Smooth muscle cell of the pulmonary artery (primary cell): Measurements from ENCODE around the gene SPOUT1. TPM values are rescaled to one million over a fixed set of nuclear protein-coding genes. Genes with fewer than 3 reads are reported as not detected.

Source experiments
- total RNA-seq: library from RNA; depleted of rRNA; stranded (reverse); fragments of >200 nt; gene quantifications from 2 replicates; pipeline ENCODE4 v1.2.3, GENCODE V29; 2014

The SPOUT1 gene
- 18.1 and 25.7 TPM in 2 replicates for total RNA-seq

DNA sequence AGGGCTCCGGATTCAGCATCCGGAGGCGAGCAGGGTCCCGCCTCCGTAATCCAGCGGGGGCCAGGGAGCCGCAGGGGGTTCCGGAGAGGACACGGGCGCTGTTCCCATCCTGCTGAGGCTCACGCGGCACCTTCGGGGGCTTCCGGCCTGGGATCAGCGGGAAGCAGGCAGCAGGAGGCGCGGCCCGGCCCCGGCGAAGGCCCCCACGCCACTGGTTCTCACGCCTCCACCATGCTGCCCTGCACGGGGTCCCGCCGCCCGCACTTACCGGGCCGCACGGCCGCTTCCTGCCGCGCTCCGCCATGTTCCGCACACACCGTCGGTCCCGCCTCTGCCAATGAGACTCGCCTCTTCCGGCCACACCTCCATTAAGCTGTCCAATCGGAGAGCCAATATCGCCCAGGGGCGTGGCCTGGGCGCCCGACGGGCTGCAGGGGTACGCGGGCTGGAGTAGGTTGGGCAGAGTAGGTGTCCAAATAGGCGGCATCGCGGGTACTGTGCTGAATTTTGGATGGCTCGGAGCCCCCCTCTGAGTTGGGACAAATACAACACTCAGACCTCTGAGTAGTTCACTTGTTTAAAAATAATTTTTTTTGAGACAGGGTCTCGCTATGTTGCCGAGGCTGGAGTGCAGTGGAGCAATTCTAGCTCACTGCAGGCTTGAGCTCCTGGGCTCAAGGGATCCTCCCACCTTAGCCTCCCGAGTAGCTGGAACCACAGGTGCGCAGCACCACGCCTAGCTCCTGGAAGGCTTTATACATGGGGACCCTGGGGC lies at the start of gene SPOUT1:
Gene SPOUT1 (minus strand): TSS at position 318 of the 775 bp plus-strand sequence. CDS start 14 bp downstream, at position 304.

DNA sequence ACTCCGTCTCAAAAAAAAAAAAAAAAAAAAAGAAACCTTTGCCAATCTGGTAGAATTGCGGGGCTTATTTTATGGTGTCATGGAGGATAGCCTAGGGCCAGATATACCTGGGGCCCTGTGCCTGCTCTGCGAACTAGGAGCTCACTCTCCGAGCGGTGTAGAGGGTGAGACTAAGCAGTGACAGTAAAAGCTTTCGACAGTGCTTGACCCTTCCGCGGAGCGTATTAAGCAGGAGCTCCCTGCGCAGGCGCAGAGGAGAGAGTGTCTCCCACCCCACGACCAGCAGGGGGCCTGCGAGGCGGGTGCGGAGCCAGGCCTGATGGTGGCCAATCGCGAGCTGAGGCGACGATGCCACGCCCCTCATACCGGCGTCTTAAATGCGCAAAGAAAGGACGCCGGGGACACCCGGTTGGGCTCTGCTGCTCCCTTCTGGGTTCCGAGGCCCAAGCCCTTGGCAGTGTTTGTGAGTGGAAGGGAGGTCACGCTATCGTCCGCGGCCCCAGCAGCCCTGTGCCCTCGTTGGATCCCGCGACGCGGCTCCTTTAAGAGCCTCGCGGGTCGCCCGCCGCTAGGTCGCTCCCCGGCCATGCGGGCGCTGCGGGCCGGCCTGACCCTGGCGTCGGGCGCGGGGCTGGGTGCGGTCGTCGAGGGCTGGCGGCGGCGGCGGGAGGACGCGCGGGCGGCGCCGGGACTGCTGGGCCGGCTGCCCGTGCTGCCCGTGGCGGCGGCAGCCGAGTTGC lies 11.3 kb downstream of the SPOUT1 start, which contains the start of gene ENDOG:
Gene ENDOG (plus strand): TSS at position 402 of the 740 bp plus-strand sequence. CDS start 185 bp downstream, at position 587.

GRCh38 chr9:128786681-128787601 lies 42.7 kb downstream of the SPOUT1 start, which contains the start of gene TBC1D13:
TSS of gene TBC1D13 (plus strand) at chr9:128787253. CDS start at chr9:128787354, 101 bp downstream.

DNA sequence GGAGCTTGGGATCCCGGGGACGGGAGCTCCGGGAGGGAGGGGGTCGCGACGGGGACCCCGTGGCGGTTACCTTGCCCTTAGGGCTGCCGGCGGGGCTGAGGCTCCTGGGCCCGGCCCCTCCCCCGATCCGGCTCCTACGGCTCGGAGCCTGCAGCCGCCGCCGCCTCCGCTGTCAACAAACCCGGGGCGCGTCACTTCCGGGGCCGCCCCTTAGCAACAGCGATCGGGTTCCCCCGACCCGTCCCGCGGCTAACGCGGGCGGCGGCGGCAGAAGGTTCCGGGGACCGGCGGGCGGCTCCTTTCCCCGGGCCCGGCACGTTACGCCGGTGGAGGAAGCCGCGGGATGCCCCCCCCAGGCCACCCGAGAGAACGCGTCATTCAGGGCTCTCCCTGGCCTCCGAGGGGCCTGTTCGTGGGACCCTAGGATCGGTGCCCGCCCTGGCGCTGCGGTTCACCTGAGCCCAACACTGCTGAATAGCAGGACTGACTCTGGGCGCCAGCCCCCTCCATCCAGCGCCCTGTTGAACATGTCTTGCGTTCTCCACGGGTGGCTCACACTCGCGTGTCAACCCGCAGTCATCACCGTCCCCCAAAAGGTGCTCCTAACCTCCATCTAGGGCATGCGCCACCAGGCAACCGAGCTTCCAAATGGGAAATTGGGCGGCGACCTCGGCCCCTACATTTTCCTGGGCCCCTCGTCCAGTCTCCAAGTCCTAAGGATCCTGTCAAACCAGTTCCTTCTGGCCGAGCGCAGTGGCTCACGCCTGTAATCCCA lies 57.7 kb downstream of the SPOUT1 start, which contains the start of gene ZER1:
Gene ZER1 (minus strand): TSS at position 183 of the 775 bp plus-strand sequence. CDS start 16,362 bp downstream, outside the sequence.

Other genes with a start within 250 kb of the SPOUT1 start
- 35.8 and 43.4 TPM in 2 replicates for gene DYNC2I2, start 172.9 kb downstream of the SPOUT1 start, total RNA-seq
- gene SET, start 140.6 kb downstream of the SPOUT1 start, total RNA-seq, result 240 and 280 TPM in 2 replicates
- 0.46 and 0.59 TPM in 2 replicates for gene PKN3, start 127.3 kb downstream of the SPOUT1 start, total RNA-seq
- 38.3 and 40.3 TPM in 2 replicates for gene ZDHHC12, start 105.7 kb downstream of the SPOUT1 start, total RNA-seq
- gene ZER1, start 57.9 kb downstream of the SPOUT1 start, total RNA-seq, result 39.9 and 40.9 TPM in 2 replicates
- 16.3 and 17.8 TPM in 2 replicates for gene TBC1D13, start 42.5 kb downstream of the SPOUT1 start, total RNA-seq
- 11.7 and 20.8 TPM in 2 replicates for gene ENDOG, start 11.3 kb downstream of the SPOUT1 start, total RNA-seq
- 8.1 and 13.3 TPM in 2 replicates for gene KYAT1, start 52.2 kb upstream of the SPOUT1 start, total RNA-seq
- 57.5 and 76.5 TPM in 2 replicates for gene LRRC8A, start 52.3 kb upstream of the SPOUT1 start, total RNA-seq
- gene PHYHD1, start 91.2 kb upstream of the SPOUT1 start, total RNA-seq, result 4.9 and 9.3 TPM in 2 replicates
- 24.9 and 30.9 TPM in 2 replicates for gene DOLK, start 117.8 kb upstream of the SPOUT1 start, total RNA-seq
- gene NUP188, start 117.9 kb upstream of the SPOUT1 start, total RNA-seq, result 43.2 and 70.9 TPM in 2 replicates
- 39.2 and 69.5 TPM in 2 replicates for gene SH3GLB2, start 198.5 kb upstream of the SPOUT1 start, total RNA-seq
- 29.0 and 34.1 TPM in 2 replicates for gene MIGA2, start 206.8 kb upstream of the SPOUT1 start, total RNA-seq